Spinal cord (tissue), 10 donors: ENCODE results near the gene DDX17. TPM values are rescaled to one million over a fixed set of nuclear protein-coding genes. Genes with fewer than 3 reads are reported as not detected.

Experiments
- DNase-seq, 6 donors: peaks; one replicate each; pipeline versions ENCODE4 v3.0.0 to v3.0.0-alpha.2; 2013 to 2015; ENCODE audit warnings: low spot score in 6 of 6, low read depth in 4 of 6
- H3K27ac ChIP-seq: one replicate; pipeline ENCODE4 v1.5.1; 2013; ENCODE audit warnings: low read depth, low read length, control low read depth
- H3K27me3 ChIP-seq: one replicate; pipeline ENCODE4 v1.6.1; 2013; ENCODE audit warnings: low read length; ENCODE audit not compliant: control insufficient read depth, insufficient read depth
- H3K36me3 ChIP-seq: one replicate; pipeline ENCODE4 v1.6.1; 2013; ENCODE audit warnings: low read length; ENCODE audit not compliant: control insufficient read depth, insufficient read depth
- H3K4me1 ChIP-seq: one replicate; pipeline ENCODE4 v1.6.1; 2013; ENCODE audit warnings: low read length; ENCODE audit not compliant: control insufficient read depth, insufficient read depth
- H3K4me3 ChIP-seq: one replicate; pipeline ENCODE4 v1.5.1; 2013; ENCODE audit warnings: low read depth, low read length, control low read depth
- H3K9me3 ChIP-seq: one replicate; pipeline ENCODE4 v1.6.1; 2013; ENCODE audit warnings: low read length; ENCODE audit not compliant: control insufficient read depth, insufficient read depth
- WGBS: methylation state at CpG from one replicate; pipeline ENCODE4 v1.1.5; 2013; ENCODE audit warnings: missing lambda C conversion rate; ENCODE audit not compliant: insufficient coverage; 5-methylcytosine and 5-hydroxymethylcytosine counted together
- polyA plus RNA-seq, 2 donors: library from polyadenylated mRNA; unstranded; fragments of 120-200 nt; gene quantifications; one replicate each; pipeline ENCODE4 v1.2.1, GENCODE V29; 2013; ENCODE audit not compliant: insufficient read length in 2 of 2
- total RNA-seq, 2 donors: library from RNA; depleted of rRNA in 1 of 2; stranded (reverse); fragments of 120-200 nt in 1 of 2; fragments of >200 nt in 1 of 2; gene quantifications; one replicate each; pipeline versions ENCODE4 v1.2.3 to v1.2.4, GENCODE V29; 2013 to 2014
- donor health status: healthy.

Gene DDX17
- total and polyA plus RNA-seq, 4 donors, result 546 to 606 (median 578) TPM

- no peak overlapping the region for H3K4me3 ChIP-seq
- H3K27me3 ChIP-seq, result no peaks in the 10 kb centered on the region
- DNase-seq, result no peak
- H3K4me1 ChIP-seq, result no peaks in the 10 kb centered on the region
- no peaks in the 10 kb centered on the region for H3K36me3 ChIP-seq
- H3K27ac ChIP-seq, result no peak overlapping the region
- no peaks in the 10 kb centered on the region for H3K9me3 ChIP-seq
- no CpG with 5 or more reads among the region's 2 CpGs for WGBS
Measured at GRCh38 chr22:38519453-38520250, 13.5 kb upstream of the DDX17 start.

GRCh38 chr22:38518620-38519019, 12.5 kb upstream of the DDX17 start:
- no peak for DNase-seq
- Histone ChIP-seq H3K27me3 (no peaks in the 10 kb centered on the region), H3K4me1 (no peaks in the 10 kb centered on the region), H3K27ac (no peak overlapping the region), H3K4me3 (no peak overlapping the region), H3K36me3 (no peaks in the 10 kb centered on the region), H3K9me3 (no peaks in the 10 kb centered on the region)
- WGBS, result 94% methylated on average over 2 of the region's 4 CpGs

- WGBS, result 89% methylated on average over 1 of the region's 1 CpG
- no peak overlapping the region for H3K27ac ChIP-seq
- no peak overlapping the region for H3K4me3 ChIP-seq
- H3K4me1 ChIP-seq, result peaks cover 6% of the 10 kb centered on the region
- H3K36me3 ChIP-seq, result no peaks in the 10 kb centered on the region
- no peaks in the 10 kb centered on the region for H3K27me3 ChIP-seq
- DNase-seq, result no peak
- H3K9me3 ChIP-seq, result no peaks in the 10 kb centered on the region
Measured at GRCh38 chr22:38513063-38513462, 7.0 kb upstream of the DDX17 start.

- no peak for DNase-seq
- Histone ChIP-seq H3K27me3 (no peaks in the 10 kb centered on the region), H3K4me3 (no peak overlapping the region), H3K36me3 (no peaks in the 10 kb centered on the region), H3K4me1 (peaks cover 18% of the 10 kb centered on the region), H3K27ac (no peak overlapping the region), H3K9me3 (no peaks in the 10 kb centered on the region)
- 100% methylated on average over 1 of the region's 5 CpGs for WGBS
Measured at GRCh38 chr22:38510416-38510970, 4.4 kb upstream of the DDX17 start.

GRCh38 chr22:38505541-38506117, 482 bp downstream of the DDX17 start:
- Histone ChIP-seq H3K27me3 (no peaks in the 10 kb centered on the region), H3K4me1 (peaks cover 24% of the 10 kb centered on the region)
- 0% methylated on average over 69 of the region's 69 CpGs for WGBS

GRCh38 chr22:38504731-38505540, 1.2 kb downstream of the DDX17 start:
- Histone ChIP-seq H3K27me3 (no peaks in the 10 kb centered on the region), H3K4me3 (peak overlapping the region; percentile 68), H3K36me3 (peaks cover 12% of the 10 kb centered on the region), H3K4me1 (peaks cover 24% of the 10 kb centered on the region), H3K9me3 (no peaks in the 10 kb centered on the region), H3K27ac (peak overlapping the region; percentile 100)
- WGBS, result under 1% methylated on average over 28 of the region's 35 CpGs
- peak in 2 of 6 donors; percentile 35 to 46 for DNase-seq

More at GRCh38 chr22:38505541-38506117, 482 bp downstream of the DDX17 start:
- H3K27ac ChIP-seq, result peak overlapping the region; percentile 100
- peak; percentile 38 to 89 (median 63) for DNase-seq
- H3K4me3 ChIP-seq, result peak overlapping the region; percentile 68
- no peaks in the 10 kb centered on the region for H3K9me3 ChIP-seq
- peaks cover 6% of the 10 kb centered on the region for H3K36me3 ChIP-seq

- Histone ChIP-seq H3K4me1 (peaks cover 18% of the 10 kb centered on the region), H3K9me3 (no peaks in the 10 kb centered on the region), H3K27me3 (no peaks in the 10 kb centered on the region), H3K4me3 (peak overlapping the region; percentile 25), H3K36me3 (peaks cover 29% of the 10 kb centered on the region), H3K27ac (no peak overlapping the region)
- WGBS, result no CpG with 5 or more reads among the region's 4 CpGs
- no peak for DNase-seq
Measured at GRCh38 chr22:38503021-38503420, 3.1 kb downstream of the DDX17 start.

- Histone ChIP-seq H3K9me3 (no peaks in the 10 kb centered on the region), H3K27me3 (no peaks in the 10 kb centered on the region), H3K27ac (no peak overlapping the region), H3K4me1 (peaks cover 12% of the 10 kb centered on the region), H3K4me3 (no peak overlapping the region), H3K36me3 (peaks cover 39% of the 10 kb centered on the region)
- DNase-seq, result no peak
- 72% methylated on average over 3 of the region's 10 CpGs for WGBS
Measured at GRCh38 chr22:38501797-38502672, 4.1 kb downstream of the DDX17 start.

GRCh38 chr22:38497869-38498268, 8.2 kb downstream of the DDX17 start:
- H3K36me3 ChIP-seq, result peaks cover 72% of the 10 kb centered on the region
- WGBS, result no CpG with 5 or more reads among the region's 3 CpGs

More at GRCh38 chr22:38497869-38498268, 8.2 kb downstream of the DDX17 start:
- no peak for DNase-seq
- H3K4me3 ChIP-seq, result no peak overlapping the region
- H3K27ac ChIP-seq, result no peak overlapping the region
- no peaks in the 10 kb centered on the region for H3K27me3 ChIP-seq
- H3K4me1 ChIP-seq, result peaks cover 6% of the 10 kb centered on the region
- H3K9me3 ChIP-seq, result no peaks in the 10 kb centered on the region
